Stimulated activated CD4-positive, alpha-beta T cell treated with anti-CD3 and anti-CD28 coated beads, Interleukin-15, amount 100 ng/mL, for 24 hours (primary cell): Measurements from ENCODE around the gene TMC7.

Experiments used
- DNase-seq: peaks from one replicate; pipeline ENCODE4 v3.0.0-alpha.2; 2020

The TMC7 gene

GRCh38 chr16:19092653-19093410, 109.1 kb downstream of the TMC7 start:
- DNase-seq, result no peak

DNA sequence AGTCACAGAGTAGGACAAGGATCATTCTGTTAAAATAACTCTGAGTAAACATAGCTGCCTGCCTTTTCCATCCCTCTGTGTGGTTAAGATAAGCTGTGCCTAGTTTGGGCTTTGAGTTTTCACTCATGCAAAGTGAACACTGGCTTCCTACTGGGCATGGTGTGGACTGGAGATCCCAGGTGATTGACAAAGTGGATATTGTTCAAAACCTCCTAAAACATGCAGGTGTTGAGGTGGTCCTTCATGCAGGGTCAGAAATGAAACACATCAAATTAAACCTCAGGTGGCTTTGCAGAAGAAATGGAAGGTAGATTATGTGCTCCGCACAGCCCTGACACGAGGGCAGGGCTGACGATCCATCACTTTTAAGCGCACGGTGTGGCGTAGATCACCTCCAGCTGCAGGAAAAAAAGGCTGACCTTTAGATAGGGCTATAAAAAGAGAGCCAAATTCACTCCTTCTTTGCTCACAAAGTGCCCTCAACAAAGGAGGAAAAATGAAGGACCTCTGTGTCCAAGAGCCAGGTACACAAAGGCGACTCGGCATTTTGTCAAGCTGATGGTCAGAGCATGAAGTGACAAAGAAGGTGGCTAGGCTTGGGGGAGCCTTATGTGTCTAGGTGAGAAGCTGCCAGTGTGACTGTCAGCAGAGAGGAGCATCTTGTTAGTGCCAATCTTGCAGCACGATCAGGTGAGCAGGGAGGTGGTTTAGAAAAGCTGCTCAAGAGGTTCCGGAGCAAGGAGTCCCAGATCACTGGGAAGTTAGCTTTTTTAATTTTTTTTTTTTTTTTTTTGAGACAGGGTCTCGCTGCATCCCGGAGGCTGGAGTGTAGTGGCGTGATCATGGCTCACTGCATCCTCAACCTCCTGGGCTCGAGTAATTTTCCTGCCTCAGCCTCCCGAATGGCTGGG, 110.2 kb downstream of the TMC7 start:
- DNase-seq, result no peak

DNA sequence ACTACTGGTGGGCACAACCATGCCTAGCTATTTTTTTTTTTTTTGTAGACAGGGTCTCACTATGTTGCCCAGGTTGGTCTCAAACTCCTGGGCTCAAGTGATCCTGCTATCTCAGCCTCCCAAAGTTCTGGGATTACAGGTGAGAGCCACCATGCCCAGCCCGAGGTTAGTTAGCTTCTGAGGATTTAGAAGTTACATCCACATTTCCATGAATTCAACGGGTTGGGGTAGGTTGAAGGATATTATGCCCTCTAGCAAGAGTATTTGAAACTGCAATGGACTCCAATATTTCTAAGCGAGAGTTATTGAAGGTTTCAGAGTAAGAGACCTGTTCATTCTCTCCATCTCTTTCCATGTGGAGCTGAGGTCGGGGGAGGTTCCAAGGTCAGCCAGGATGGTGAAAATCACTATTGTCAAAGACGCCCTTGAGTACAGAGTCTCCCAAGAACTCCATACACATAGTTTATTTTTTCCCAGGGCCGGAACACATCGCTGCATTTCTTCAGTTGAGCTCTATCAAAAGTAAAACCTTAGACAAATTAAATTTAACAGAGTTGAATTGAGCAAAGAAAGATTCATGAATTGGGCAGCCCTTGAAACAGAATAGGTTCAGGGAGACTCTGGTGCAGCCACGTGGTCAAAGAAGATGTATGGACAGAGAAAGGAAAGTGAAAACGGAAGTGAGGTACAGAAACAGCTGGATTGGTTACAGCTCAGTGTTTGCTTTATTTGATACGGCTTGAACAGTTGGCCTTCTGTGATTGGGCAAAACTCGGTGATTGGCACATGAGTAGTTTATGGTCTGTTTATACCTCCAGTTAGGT, 111.0 kb downstream of the TMC7 start:
- no peak for DNase-seq

DNA sequence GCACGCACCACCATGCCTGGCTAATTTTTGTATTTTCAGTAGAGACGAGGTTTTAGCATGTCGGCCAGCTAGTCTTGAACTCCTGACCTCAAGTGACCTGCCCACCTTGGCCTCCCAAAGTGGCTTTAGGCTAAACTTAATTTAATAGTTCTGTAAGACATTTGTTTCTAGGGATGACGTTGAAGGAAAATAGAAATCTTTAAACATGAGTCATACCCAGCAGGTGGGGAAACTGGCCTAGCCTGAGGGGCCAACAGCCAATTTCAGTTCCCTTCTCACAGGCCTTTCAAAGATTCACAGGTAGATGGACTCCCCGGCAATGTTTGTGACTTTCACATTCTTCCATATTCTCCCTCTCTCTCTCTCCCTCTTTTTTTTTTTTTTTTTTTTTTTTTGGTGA, 111.9 kb downstream of the TMC7 start:
- no peak for DNase-seq

GRCh38 chr16:19098173-19098572, 114.4 kb downstream of the TMC7 start:
- no peak for DNase-seq

- DNase-seq, result no peak
Observed at GRCh38 chr16:19102187-19102872, 118.6 kb downstream of the TMC7 start.

- no peak for DNase-seq
Observed at GRCh38 chr16:19104607-19105006, 120.9 kb downstream of the TMC7 start.

DNA sequence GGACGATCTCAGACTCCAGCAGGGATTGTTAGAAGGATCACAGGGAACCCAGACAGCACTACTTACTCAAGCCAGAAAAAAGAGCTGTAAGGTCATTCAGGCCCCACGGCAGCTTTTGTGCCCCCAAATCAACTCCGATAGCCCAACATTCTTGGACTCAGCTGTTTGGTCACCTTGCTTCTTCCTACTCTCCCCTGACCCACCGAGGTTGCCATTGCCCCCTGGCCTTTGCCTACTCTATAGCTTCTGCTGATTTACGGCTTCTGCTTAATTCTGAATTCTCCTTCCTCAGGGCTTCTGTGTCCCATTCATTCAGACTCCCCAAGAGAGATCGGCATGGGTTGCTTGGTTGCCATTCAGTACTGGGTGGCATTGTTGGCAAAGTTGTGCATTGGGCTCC, 121.4 kb downstream of the TMC7 start:
- no peak for DNase-seq

GRCh38 chr16:19105891-19106624, 122.3 kb downstream of the TMC7 start:
- no peak for DNase-seq

- no peak for DNase-seq
Observed at GRCh38 chr16:19106625-19107020, 122.9 kb downstream of the TMC7 start.

DNA sequence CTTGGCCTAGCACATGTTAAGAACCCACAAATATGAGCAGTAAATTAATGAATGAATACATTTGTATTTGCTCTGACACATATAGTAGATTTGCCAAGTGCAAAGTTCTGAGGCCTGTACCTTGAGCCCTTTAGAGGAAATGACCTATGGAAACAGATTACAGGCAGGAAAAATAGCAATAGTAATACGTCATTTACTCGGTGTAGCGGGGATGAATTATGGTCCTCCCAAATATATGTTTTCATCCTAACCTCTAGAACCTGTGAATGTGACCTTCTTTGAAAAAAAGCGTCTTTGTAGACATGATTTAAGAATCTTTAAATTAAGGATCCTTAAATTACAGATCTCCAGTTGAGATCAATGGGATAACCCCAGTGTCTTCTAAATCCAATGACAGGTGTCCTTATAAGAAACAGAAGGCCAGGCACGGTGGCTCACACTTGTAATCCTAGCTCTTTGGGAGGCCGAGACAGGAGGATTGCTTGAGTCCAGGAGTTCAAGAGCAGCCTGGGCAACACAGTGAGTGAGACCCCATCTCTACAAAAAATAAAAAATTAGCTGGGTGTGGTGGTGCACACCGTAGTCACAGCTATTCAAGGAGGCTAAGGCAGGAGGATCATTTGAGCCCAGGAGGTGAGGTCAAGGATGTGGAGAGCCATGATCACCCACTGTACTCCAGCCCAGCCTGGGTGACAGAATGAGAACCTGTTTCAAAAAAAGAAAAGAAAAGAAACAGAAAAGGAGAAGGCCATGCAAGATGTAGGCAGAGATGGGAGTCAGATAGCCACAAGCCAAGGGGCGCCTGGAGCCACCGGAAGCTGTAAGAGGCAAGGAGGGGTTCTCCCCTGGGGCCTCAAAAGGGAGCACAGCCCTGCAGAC, 124.9 kb downstream of the TMC7 start:
- DNase-seq, result no peak

DNA sequence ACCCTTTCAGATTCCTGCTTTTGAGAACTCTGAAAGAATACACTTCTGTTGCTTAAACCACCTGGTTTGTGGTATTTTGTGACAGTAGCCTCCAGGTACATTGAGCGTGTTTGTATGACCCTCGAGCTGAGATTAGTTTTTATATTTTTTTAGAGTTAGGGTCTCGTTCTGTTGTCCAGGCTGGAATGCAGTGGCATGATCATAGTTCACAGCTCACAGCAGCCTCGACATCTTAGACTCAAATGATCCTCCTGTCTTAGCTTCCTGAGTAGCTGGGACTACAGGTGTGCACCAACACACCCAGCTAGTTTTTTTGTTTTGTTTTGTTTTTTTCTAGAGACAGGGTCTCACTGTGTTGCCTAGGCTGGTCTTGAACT, 125.5 kb downstream of the TMC7 start:
- DNase-seq, result no peak

GRCh38 chr16:19110537-19111360, 127.0 kb downstream of the TMC7 start:
- no peak for DNase-seq

- DNase-seq, result no peak
Observed at GRCh38 chr16:19112099-19112407, 128.3 kb downstream of the TMC7 start.
